PC-9 (cell line): ENCODE results near the gene CBR1. TPM values are rescaled to one million over a fixed set of nuclear protein-coding genes. Genes with fewer than 3 reads are reported as not detected.

Experiments used
- BruUV-seq: library from RNA; stranded (reverse); fragments of 400-500 nt; replicated peaks from 2 replicates; lab custom pipeline; 2021; lab: Mats Ljungman, UMichigan
- CTCF ChIA-PET: fragments of 300-600 bp; sonication (Branson Sonifier 250); formaldehyde crosslinking; loops from one replicate; lab custom pipeline; 2022; ENCODE audit warnings: antibody characterized with exemption; lab: Charles Lee
- POLR2A ChIA-PET: fragments of 300-600 bp; sonication (Branson Sonifier 250); formaldehyde crosslinking; loops from one replicate; lab custom pipeline; 2022; ENCODE audit warnings: antibody characterized with exemption; ENCODE audit not compliant: unreplicated experiment; lab: Charles Lee
- DNase-seq, 2 experiments: peaks; one replicate each; pipeline versions ENCODE4 v3.0.0 to v3.0.0-alpha.2; 2015 to 2022; ENCODE audit warnings: mixed read lengths in 1 of 2
- H2AFZ ChIP-seq: fragments of 200-600 bp; sonication (generic); 2 replicates; pipeline ENCODE4 v1.8.1; 2017; ENCODE audit warnings: antibody characterized with exemption
- H3F3A ChIP-seq: fragments of 200-600 bp; sonication (generic); 2 replicates; pipeline ENCODE4 v1.8.1; 2017; ENCODE audit warnings: antibody characterized with exemption, mild to moderate bottlenecking, low read depth; ENCODE audit not compliant: insufficient read depth
- H3K27ac ChIP-seq: fragments of 200-600 bp; sonication (generic); 2 replicates; pipeline ENCODE4 v1.6.1; 2016; ENCODE audit warnings: mixed run types
- H3K27me3 ChIP-seq: fragments of 200-600 bp; sonication (generic); 2 replicates; pipeline ENCODE4 v1.6.1; 2016; ENCODE audit warnings: low read depth, mixed run types; ENCODE audit not compliant: insufficient read depth
- H3K36me3 ChIP-seq: fragments of 200-600 bp; sonication (generic); 2 replicates; pipeline ENCODE4 v1.6.1; 2016; ENCODE audit warnings: low read depth, mixed run types
- H3K4me1 ChIP-seq: fragments of 200-600 bp; sonication (generic); replicated peaks from 2 replicates; pipeline ENCODE4 v1.6.1; 2016; ENCODE audit warnings: mixed run types; ENCODE audit not compliant: insufficient read depth
- H3K4me2 ChIP-seq: fragments of 200-600 bp; sonication (generic); 2 replicates; pipeline ENCODE4 v1.6.1; 2017; ENCODE audit warnings: mixed run types
- H3K4me3 ChIP-seq: fragments of 200-600 bp; sonication (generic); 2 replicates; pipeline ENCODE4 v1.6.1; 2016; ENCODE audit warnings: mixed run types
- H3K79me2 ChIP-seq: fragments of 200-600 bp; sonication (generic); 2 replicates; pipeline ENCODE4 v1.6.1; 2017; ENCODE audit warnings: low read depth, mixed run types
- H3K9me2 ChIP-seq: fragments of 200-600 bp; sonication (generic); 2 replicates; pipeline ENCODE4 v1.8.1; 2017; ENCODE audit warnings: mild to moderate bottlenecking; ENCODE audit not compliant: insufficient read depth
- H3K9me3 ChIP-seq: fragments of 200-600 bp; sonication (generic); 2 replicates; pipeline ENCODE4 v1.8.1; 2016; ENCODE audit warnings: low read depth; ENCODE audit not compliant: insufficient read depth
- H4K20me1 ChIP-seq: fragments of 200-600 bp; sonication (generic); 2 replicates; pipeline ENCODE4 v1.8.1; 2017; ENCODE audit not compliant: insufficient read depth
- CTCF ChIP-seq: fragments of 200-600 bp; sonication (generic); conservative IDR thresholded peaks from 2 replicates; pipeline ENCODE4 v1.6.1; 2017; ENCODE audit warnings: mixed run types, antibody characterized with exemption, mild to moderate bottlenecking, moderate library complexity
- EZH2 ChIP-seq: fragments of 200-600 bp; sonication (generic); IDR thresholded peaks from 2 replicates; pipeline ENCODE4 v1.8.0; 2017; ENCODE audit warnings: antibody characterized with exemption, low read depth
- intact Hi-C: fragments of 100-400 bp; cut with micrococcal nuclease; formaldehyde crosslinking; loops from one replicate; pipeline ENCODE4 v1.10.0; 2022; ENCODE audit not compliant: unreplicated experiment
- total RNA-seq: library from RNA; stranded (reverse); gene quantifications from 2 replicates; pipeline ENCODE4 v1.2.3, GENCODE V29; 2021

The CBR1 gene
- total RNA-seq, 1 experiment from 2014 or later: 80.2 TPM

- BruUV-seq: TSS peak; percentile 23
- peak overlapping the region; percentile 88 for H2AFZ ChIP-seq
- no peaks in the 10 kb centered on the region for H3K27me3 ChIP-seq
- no peak for TF ChIP-seq EZH2
- no peak for TF ChIP-seq CTCF
- H3K9me3 ChIP-seq: no peaks in the 10 kb centered on the region
- peak overlapping the region; percentile 96 for H3K4me3 ChIP-seq
- CTCF ChIA-PET: no interaction called here
- H3K9me2 ChIP-seq: no peaks in the 10 kb centered on the region
- H4K20me1 ChIP-seq: no peaks in the 10 kb centered on the region
- H3K79me2 ChIP-seq: peaks cover 20% of the 10 kb centered on the region
- peak overlapping the region; percentile 81 for H3K27ac ChIP-seq
- peaks cover 5% of the 10 kb centered on the region; the same call in 1 of the 2 replicates for H3K36me3 ChIP-seq
- peaks cover 9% of the 10 kb centered on the region; the same call in 1 of the 2 replicates for H3F3A ChIP-seq
- POLR2A ChIA-PET: interaction anchor here (0.5 to 1.0 kb wide), 2 partner anchors 10 to 18 kb away, joined by 4 to 8 read pairs; partner anchors contain the start of gene CBR1
- H3K4me2 ChIP-seq: peak overlapping the region; percentile 86
- peaks cover 16% of the 10 kb centered on the region for H3K4me1 ChIP-seq
- intact Hi-C loops: loop anchor here (1.0 to 5.0 kb wide), 2 partner anchors 54 to 148 kb away; no protein-coding TSS in a partner anchor
- no peak for DNase-seq
Measured at GRCh38 chr21:36059823-36060158, 10.0 kb upstream of the CBR1 start.

GRCh38 chr21:36060159-36060921 lies 9.5 kb upstream of the CBR1 start, which contains the start of gene SETD4:
SETD4 (minus strand) TSS chr21:36060526; CDS start chr21:36058888, 1,638 bp downstream.
- intact Hi-C loops: loop anchor here (1.0 to 5.0 kb wide), 2 partner anchors 53 to 147 kb away; no protein-coding TSS in a partner anchor
- POLR2A ChIA-PET: interaction anchor here (0.5 to 1.0 kb wide), 2 partner anchors 9 to 19 kb away, joined by 4 to 8 read pairs; partner anchors contain the start of gene CBR1
- DNase-seq: peak; percentile 86 to 91
- Histone ChIP-seq H3K27ac (peak within 1 kb of the TSS; percentile 81), H2AFZ (peak within 1 kb of the TSS; percentile 88), H3K36me3 (peaks cover 5% of the 10 kb centered on the region; the same call in 1 of the 2 replicates), H3F3A (peaks cover 9% of the 10 kb centered on the region; the same call in 1 of the 2 replicates), H3K4me1 (peaks cover 16% of the 10 kb centered on the region), H3K4me3 (peak within 1 kb of the TSS; percentile 96), H4K20me1 (no peaks in the 10 kb centered on the region), H3K4me2 (peak within 1 kb of the TSS; percentile 86), H3K9me3 (no peaks in the 10 kb centered on the region), H3K27me3 (no peaks in the 10 kb centered on the region), H3K79me2 (peaks cover 20% of the 10 kb centered on the region), H3K9me2 (no peaks in the 10 kb centered on the region)
- CTCF ChIA-PET: no interaction called here
- TF ChIP-seq EZH2: no peak
- no peak for TF ChIP-seq CTCF
- BruUV-seq: TSS peak; percentile 96

GRCh38 chr21:36061445-36061844 lies 8.4 kb upstream of the CBR1 start:
- H2AFZ ChIP-seq: no peak overlapping the region
- no peaks in the 10 kb centered on the region for H3K36me3 ChIP-seq
- no peaks in the 10 kb centered on the region for H3K27me3 ChIP-seq
- H3K79me2 ChIP-seq: peaks cover 20% of the 10 kb centered on the region
- DNase-seq: no peak
- H3K27ac ChIP-seq: no peak overlapping the region
- TF ChIP-seq CTCF: no peak
- TF ChIP-seq EZH2: no peak
- no peaks in the 10 kb centered on the region for H4K20me1 ChIP-seq
- CTCF ChIA-PET: no interaction called here
- no peaks in the 10 kb centered on the region for H3K9me3 ChIP-seq
- POLR2A ChIA-PET: interaction anchor here (0.6 kb wide), 1 partner anchor 353 kb away, joined by 3 read pairs; no protein-coding TSS in a partner anchor
- intact Hi-C loops: loop anchor here (5.0 kb wide), 1 partner anchor 146 kb away; no protein-coding TSS in a partner anchor
- peaks cover 9% of the 10 kb centered on the region; the same call in 1 of the 2 replicates for H3F3A ChIP-seq
- peak overlapping the region; percentile 86 for H3K4me2 ChIP-seq
- no peaks in the 10 kb centered on the region for H3K9me2 ChIP-seq
- peaks cover 16% of the 10 kb centered on the region for H3K4me1 ChIP-seq
- H3K4me3 ChIP-seq: peak overlapping the region; percentile 96
- BruUV-seq: no TSS peak
